Fibroblast of skin of back (primary cell): ENCODE measurements around the gene MYCN.
"Not testable (repeated sequence)": the region's sequence is repeated elsewhere in the genome, so short reads cannot be mapped to it uniquely, and the experiment has no call there.

Experiments used
- DNase-seq: peaks from one replicate; pipeline ENCODE4 v3.0.0-alpha.2; 2013

The MYCN gene

DNA sequence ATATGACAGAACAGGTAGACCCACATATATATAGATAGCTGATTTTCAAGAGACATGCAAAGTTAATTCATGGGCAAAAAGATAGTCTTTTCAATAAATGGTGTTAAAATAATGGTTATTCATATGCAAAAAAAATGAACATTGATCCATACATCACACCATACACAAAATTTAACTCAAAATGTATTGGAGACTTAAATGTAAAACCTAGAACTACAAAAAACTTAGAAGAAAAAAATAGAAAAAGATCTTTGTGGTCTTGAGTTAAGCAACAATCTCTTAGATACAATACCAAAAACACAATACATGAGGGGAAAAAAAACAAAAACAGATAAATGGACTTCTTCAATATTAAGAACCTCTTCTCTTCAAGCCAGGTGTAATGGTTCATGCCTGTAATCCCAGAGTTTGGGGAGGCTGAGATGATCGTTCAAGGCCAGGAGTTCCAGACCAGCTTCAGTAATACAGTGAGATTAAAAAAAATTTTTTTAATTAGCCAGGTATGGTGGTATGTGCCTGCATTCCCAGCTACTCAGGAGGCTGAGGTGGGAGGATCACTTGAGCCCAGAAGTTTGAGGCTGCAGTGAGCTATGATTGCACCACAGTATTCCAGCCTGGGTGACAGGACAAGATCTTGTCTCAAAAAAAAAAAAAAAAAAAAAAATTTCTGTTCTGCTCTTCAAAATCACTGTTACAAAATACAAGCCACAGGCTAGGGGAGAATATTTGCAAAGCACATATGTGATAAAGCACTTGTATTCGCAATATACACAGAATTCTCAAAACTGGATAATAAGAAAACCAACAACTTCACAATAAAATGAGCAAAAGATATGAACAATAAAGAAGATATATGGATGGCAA lies 32.7 kb upstream of the MYCN start:
- DNase-seq = no peak

DNA sequence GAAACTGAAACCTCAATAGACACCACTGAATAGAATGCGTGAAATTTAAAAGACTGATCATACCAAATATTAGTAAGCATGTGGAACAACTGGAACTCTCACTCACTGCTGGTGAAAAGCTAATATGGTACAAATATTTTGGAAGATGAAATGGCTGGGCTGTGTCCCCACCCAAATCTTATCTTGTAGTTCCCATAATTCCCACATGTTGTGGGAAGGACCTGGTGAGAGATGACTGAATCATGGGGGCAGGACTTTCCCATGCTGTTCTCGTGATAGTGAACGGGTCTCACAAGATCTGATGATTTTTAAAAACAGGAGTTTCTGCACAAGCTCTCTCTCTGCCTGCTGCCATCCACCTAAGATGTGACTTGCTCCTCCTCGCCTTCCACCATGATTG lies 32.0 kb upstream of the MYCN start:
- no peak for DNase-seq

DNA sequence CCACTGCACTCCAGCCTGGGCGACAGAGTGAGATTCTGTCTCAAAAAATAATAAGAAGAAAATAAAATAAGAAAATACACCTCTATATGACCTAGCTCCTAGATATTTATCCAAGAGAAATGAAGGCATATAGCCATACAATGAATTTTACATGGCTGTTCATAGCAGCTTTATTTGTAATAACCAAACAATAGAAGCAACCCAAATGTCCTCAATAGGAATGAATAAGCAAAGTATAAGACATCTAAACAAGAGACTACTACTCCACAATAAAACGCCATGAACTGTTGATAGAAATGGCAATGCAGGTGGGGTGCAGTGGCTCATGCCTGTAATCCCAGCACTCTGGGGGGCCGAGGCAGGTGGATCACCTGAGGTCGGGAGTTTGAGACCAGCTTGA lies 31.2 kb upstream of the MYCN start:
- DNase-seq = no peak

DNA sequence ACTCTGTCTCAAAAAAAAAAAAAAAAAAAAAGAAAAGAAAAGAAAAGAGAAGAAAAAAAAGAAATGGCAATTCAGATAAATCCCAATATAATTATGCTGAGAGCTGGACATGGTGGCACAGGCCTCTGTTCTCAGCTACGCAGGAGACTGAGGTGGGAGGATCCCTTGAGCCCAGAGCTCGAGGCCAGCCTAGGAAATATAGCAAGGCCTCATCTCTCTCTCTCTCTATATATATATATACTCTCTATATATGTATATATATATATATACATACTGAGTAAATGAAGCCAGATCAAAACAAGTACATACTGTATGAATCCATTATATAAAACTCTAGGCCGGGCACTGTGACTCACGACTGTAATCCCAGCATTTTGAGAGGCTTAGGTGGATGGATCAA lies 30.6 kb upstream of the MYCN start:
- no peak for DNase-seq

DNA sequence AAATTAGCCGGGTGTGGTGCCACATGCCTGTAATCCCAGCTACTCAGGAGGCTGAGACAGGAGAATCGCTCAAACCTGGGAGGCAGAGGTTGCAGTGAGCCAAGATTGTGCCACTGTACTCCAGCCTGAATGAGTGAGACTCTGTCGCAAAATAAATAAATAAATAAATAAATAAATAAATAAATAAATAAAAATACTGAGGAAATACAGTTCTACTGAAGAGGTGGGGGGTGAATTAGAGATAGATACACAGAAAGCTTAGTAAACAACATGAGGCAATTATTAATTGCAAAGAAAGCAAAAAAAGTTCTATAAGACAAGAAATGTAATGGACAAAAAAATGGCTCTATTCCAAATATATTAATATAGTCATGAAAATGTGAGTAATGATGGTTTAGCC lies 29.1 kb upstream of the MYCN start:
- DNase-seq = not testable (repeated sequence)

DNA sequence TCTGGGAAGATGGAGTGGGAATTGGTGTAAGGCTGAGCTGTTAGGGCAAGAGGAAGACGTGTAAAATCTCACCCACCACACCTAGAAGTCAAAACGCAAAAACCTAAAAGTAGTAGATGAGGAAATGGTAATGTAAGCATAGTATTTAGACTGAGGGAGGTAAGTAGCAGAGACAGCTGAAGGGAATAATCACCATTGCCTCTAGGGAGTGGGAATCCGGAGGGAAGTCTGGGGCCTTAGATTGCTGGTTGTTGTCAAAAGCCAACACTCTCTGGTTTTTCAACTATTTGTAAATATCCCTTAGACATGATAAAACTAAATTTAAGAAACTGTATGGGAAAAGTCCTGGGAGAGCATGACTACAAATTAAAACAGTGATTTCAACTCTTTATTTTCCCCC lies 28.7 kb upstream of the MYCN start:
- DNase-seq = no peak

DNA sequence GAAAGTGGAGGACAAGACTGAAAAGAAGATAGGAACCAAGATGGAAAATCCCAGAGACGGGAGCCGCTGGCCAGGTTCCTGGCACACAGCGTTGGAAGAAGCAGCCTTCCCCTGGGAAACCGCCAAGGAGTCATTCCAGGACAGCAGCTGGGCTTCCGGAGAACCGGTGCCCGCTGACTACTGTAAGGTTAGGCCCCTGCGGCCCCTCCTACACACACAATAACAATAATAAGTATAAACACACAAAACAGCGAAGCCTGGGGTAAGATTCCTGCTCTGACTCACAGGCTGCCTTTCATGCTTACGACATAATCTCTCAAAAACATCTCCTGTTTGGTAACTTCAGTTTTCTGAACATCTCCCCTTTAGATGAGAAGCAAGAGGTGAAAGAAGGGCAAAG lies 28.1 kb upstream of the MYCN start:
- no peak for DNase-seq

DNA sequence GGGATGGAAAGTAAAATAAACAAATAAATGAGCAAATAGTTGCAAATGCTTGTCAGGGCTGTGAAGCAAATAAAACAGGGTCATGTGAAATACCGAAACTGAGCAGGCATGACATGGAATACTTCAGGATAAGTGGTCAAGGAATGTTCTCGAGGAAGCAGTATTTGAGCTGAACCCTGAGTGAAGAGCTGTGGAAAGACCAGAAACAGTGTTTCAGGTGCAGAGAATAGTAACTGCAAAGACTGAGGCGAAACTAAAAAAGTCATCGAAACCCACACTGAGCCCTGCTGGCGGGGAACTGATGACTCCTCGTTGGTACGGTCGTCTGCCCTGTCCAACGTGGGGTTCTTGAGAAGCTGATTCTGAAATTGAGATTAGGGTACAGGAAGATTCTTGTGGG lies 27.2 kb upstream of the MYCN start:
- DNase-seq = no peak

DNA sequence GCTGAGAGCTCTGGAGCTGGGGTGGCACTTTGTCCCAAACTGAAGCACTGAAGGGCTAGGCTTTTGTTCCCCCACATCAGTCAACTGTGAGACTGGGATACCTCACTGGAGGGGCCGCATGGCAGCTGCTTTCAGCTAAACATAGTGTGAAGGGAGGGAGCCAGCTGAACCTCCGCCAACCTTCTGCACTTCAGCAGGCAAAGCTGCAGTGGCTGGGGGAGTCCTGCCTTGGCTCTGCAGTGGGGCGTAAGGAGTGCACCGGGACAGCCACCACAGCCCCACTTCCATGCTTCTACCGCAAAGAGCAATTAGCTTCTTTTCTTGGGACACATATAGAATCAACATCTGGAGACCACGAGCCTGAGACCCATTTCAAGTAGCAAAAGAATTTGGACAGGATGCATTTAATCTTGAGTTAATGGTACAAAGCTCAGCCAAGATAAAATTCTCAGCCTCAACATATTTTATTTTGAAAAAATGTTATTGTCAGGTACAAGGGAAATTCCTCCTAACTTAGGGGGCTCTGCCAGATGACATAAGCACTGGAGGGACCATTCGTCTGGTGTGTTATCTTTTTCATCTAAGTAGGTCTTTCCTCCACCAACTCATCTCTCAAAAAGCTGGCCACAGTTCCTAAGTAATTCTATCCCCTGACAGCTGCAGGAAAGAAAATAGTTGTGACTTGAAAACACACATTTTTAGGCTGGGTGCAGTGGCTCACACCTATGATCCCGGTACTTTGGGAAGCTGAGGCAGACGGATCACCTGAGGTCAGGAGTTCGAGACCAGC lies 25.6 kb upstream of the MYCN start:
- no peak for DNase-seq

DNA sequence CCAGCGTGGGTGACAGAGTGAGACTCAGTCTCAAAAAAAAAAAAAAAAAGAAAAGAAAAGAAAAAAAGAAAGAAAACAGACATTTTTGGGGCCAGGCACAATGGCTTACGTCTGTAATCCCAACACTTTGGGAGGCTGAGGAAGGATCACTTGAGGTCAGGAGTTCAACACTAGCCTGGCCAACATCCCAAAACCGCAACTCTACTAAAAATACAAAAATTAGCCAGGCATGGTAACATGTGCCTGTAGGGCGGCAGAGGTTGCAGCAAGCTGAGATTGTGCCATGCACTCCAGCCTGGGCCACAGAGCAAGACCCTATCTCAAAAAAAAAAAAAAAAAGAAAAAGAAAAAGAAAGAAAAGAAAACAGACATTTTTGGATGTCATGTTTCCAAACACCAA lies 24.8 kb upstream of the MYCN start:
- DNase-seq = not testable (repeated sequence)

DNA sequence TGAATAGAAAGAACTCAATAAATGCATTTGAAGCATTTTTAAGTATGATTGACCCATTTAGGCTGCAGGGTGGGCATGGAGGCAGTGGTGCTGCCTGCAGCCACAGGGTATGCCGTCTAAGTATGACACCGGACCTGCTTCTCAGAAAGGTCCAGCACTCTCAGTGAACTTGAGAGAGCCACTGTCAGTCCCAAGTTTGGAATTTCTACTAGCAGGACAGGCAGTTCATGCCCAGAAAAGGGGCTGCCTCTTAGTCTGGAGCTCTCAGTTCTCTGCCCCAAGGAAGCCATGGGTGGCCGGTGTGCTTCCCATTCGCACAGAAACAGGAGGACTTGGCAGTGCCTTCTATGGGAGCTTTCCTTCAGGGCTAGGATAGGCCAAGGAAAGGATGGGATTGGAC lies 24.0 kb upstream of the MYCN start:
- DNase-seq = no peak

DNA sequence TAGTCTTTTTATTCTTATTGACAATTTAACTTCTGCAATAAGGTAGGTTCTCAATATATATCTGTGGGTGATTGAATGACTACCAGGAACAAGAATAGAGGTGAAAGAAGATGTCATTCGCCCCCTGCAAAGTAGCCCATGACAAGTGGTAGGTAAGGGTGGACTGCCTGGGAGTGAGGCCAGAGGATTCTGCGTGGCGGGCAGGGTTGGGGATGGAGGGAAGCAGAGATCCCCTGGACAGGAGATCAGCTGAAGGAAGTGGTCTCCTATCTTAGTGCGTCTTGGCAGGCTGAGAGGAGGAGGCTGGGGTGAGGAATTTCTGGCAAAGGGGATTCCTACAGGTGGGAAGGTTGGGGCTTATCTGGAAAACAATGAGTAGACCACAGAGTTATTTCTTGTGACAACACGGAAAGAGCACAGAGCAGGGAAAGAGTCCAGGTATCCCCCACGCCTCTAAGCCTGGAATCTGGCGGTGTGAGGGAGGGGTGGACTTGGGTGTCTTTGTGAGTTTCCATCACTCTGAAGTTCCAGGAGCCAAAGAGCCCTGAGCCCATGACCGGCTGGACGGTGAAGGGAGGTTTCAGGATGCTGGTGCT lies 21.5 kb upstream of the MYCN start:
- no peak for DNase-seq

DNA sequence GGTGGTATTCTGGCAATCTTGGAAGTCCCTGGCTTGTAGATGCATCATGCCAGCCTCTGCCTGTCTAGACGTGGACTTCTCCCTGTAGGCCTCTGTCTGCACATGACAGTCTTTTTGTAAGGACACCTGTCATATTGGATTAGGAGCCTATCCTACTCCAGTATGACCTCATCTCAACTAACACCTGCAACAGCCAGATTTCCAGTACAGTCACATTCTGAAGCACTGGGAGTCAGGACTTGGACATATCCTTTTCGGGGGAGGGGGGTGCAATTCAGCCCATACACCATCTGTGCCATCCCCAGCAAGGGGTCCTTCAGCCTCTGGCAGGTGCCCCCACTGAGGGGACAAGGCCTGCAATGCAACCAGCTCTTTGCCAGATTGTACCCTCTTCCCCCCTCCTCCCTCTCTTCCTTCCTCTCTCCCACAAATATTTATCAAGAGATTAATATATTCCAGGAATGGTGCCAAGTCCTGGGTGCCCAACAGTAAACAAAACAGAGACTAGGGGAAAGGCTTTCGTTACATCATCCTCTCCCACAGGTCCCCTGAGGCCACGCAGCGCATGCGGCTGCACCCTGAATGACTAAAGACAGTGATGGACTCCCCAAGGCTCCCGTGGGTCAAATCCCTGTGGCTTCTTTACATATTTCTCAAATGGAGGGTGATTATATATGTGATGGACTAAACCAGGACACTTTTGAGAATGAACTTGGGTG lies 20.5 kb upstream of the MYCN start:
- no peak for DNase-seq

DNA sequence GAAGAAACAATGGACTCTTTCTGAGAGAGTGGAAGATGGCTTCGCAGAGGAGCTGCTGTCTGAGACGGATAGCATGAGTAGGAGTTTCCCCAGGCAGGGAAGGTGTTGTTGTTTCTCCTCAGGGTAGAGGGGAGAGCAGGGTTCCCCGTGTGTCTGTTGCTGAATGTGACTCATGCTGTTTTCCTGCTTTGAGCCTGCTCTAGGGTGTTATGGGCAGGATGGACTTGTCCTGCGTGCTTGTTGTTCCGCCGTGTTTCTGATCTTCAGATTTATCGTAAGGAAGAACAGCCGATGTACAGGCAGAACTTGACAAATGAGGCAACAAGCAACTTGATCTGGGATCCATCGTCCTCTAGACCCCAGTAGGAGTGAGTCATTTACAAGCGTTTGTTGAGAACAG lies 19.7 kb upstream of the MYCN start:
- DNase-seq = no peak

DNA sequence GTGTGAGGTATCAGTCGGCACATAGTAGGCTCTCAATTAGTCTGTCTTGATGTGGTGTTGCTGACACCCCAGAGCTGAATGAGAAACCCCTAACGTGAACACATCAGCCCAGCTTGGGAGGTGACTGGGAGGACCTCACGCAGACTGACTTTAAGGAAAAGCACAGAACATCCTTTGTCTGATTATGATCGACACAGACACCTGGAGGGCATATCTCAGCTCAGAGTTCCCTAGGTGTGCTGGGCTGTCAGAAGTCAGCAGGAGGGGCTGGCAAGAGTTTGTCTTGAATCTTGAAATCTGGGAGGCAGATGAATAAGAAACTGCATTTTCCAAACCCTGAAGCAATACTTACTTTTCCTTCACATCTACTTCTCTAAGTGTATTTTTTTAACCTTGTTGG lies 16.8 kb upstream of the MYCN start:
- DNase-seq = no peak

DNA sequence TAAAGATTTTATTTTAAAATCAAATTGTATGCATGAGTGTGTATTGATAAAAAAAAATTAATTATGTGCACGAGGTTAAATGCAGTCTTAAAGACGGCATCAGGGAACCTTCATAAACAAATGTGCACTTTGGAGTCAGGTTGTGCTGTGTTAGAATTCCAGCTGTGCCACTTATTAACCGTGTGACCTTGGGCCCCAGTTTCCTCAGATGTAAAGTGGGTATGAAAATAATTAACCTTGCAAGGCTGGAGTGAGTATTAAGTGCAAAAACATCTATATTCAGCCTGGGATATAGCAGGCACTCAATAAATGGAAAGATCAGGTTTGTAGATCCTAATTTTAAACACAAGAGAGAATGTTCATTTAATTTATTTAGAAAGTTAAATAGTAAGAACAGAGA lies 14.5 kb upstream of the MYCN start:
- DNase-seq = no peak

DNA sequence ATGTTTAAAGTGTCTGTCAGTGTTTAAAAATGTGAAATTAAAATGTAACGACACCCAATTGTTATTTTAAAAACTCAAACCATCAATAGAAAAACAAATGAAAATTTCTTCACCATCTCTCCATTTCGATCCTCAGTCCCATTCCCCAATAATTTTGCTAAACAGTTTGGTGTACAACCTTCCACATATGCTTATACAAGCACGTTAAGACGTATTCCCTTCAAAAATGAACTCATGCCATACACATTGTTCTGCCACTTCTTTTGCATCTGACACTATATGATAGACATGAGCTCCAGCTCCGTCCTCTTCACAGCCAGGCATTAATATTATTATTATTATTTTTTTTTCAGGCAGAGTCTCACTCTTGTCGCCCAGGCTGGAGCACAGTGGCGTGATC lies 14.1 kb upstream of the MYCN start:
- DNase-seq = no peak

DNA sequence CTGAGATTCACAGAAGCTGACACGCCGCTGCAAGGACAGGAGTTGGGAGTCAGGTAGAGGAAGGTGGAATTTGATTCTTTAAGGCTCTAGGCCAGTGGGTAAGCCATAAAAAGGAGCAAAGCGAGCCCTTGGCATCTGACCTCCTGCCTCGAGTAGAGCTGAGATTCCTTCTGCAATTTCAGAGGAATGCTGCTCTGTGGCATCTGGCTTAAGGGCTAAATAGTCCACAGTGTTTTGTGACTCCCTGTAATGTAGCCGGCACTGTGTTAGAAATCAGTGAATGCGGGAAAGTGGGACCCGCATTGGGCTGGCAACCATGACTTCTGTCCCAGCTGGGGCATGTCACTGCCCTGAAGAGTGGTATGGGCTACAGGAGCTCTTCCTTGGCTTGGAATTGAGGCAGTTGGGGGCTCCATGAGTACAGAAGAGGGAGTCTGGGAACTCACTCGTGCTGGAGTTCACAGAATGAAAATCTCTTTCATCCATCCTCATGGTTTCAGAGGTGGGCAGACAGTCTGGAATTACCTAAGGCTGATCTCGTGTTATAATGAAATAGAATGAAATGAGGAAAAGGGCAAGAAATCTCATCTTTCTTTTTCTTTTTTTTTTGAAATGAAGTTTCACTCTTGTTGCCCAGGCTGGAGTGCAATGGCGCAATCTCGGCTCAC lies 12.7 kb upstream of the MYCN start:
- no peak for DNase-seq

DNA sequence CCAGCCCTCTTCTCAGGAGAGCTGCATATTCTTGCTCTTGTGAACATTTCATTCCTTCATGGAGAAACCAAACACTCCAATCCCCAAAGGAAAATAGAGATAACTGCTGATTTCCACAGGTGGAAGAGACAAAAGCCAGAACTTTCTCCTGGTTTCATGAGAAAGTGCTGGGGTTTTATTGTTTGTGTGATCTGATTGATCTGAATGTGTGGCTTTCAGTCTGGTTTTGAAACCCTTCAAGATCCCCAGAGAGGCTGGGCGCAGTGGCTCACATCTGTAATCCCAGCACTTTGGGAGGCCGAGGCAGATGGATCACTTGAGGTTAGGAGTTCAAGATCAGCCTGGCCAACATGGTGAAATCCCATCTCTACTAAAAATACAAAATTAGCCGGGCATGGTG lies 11.3 kb upstream of the MYCN start:
- not testable (repeated sequence) for DNase-seq

DNA sequence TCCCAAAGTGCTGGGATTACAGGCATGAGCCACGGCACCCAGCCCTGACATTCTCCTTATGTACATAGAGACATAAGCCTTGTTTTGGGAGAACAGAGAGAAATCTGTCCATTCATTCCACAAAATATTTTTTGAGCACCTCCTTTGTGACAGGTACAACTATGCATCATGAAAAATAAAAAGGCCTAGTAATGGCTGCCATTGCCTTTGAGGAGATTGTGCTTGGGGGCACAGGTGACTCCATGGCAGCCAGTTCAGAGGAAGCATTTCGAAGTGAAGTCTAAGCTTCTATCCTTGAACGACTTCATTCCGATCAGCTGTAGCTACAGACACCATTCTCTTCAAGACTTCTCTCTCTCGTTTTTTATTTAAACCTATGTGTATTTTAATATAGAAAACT lies 10.5 kb upstream of the MYCN start:
- no peak for DNase-seq

DNA sequence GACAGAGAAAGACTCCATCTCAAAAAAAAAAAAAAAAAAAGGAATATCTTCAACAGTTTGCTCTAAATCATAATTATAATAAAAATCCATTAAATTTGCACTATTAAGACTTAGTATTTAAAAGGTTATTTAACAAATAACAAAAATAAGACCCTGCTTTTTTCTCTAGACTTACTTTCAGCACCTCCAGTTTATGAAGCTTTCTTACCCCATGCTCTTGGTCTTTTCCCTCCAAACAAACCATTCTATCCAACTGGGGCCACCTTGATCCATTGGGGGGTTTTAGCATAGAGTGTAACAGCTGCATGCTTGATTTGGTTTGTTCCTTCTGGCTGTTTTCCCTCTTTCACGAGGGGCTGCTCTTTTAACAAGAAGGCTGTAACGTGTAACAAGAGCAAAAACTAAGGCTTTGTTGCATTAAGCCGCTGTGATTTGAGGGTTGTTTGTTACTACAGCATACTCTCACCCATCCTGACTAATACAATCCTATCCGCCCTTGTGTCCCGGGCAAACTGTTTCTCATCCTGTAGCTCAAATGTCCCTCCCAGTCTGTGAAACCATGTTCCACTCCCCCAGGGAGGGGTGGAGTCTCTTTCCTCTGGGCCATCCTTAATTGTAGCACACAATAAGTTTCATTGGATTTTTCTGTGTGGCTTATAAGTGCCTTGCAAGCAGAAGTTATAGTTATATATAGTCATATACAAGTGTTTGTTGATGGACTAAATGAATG lies 9.6 kb upstream of the MYCN start:
- DNase-seq = no peak
